ENCODE data around the gene HHAT.

- TF ChIP-seq EP300 (IDR thresholded peaks at IDR 0.05) (no peak), CTCF (IDR thresholded peaks at IDR 0.05) (no peak), POLR2A (IDR thresholded peaks at IDR 0.05) (no peak)
Measured at GRCh38 chr1:210554382-210554781, 225.7 kb downstream of the HHAT start.
